Neural progenitor cell (in vitro differentiated cells): Measurements from ENCODE around the gene MRPS25. TPM values are rescaled to one million over a fixed set of nuclear protein-coding genes. Genes with fewer than 3 reads are reported as not detected.

Experiments used
- DNase-seq: peaks from one replicate; pipeline ENCODE4 v3.0.0-alpha.2; 2016; ENCODE audit warnings: low spot score
- H2AFZ ChIP-seq: fragments of 200-600 bp; sonication (generic); replicated peaks from 2 replicates; pipeline ENCODE4 v1.6.1; 2016; ENCODE audit warnings: antibody characterized with exemption
- H3F3A ChIP-seq: fragments of 200-600 bp; sonication (generic); 2 replicates; pipeline ENCODE4 v1.6.1; 2016; ENCODE audit warnings: antibody characterized with exemption, low read depth
- H3K27ac ChIP-seq: fragments of 200-600 bp; sonication (generic); 2 replicates; pipeline ENCODE4 v1.5.1; 2016; ENCODE audit warnings: mild to moderate bottlenecking
- H3K27me3 ChIP-seq: fragments of 200-600 bp; sonication (generic); 2 replicates; pipeline ENCODE4 v1.6.1; 2016; ENCODE audit warnings: mild to moderate bottlenecking, moderate library complexity
- H3K36me3 ChIP-seq: fragments of 200-600 bp; sonication (generic); 2 replicates; pipeline ENCODE4 v1.5.1; 2016
- H3K4me1 ChIP-seq: fragments of 200-600 bp; sonication (generic); 2 replicates; pipeline ENCODE4 v1.6.1; 2016; ENCODE audit warnings: mixed run types
- H3K4me2 ChIP-seq: fragments of 200-600 bp; sonication (generic); 2 replicates; pipeline ENCODE4 v1.6.1; 2016
- H3K4me3 ChIP-seq: fragments of 200-600 bp; sonication (generic); 2 replicates; pipeline ENCODE4 v1.5.1; 2016
- H3K79me2 ChIP-seq: fragments of 200-600 bp; sonication (generic); 2 replicates; pipeline ENCODE4 v1.6.1; 2016; ENCODE audit warnings: low read depth
- H3K9ac ChIP-seq: fragments of 200-600 bp; sonication (generic); 2 replicates; pipeline ENCODE4 v1.6.1; 2016
- H3K9me3 ChIP-seq: fragments of 200-600 bp; sonication (generic); 2 replicates; pipeline ENCODE4 v1.5.1; 2016; ENCODE audit warnings: low read depth
- H4K20me1 ChIP-seq: fragments of 200-600 bp; sonication (generic); 2 replicates; pipeline ENCODE4 v1.6.1; 2016; ENCODE audit warnings: low read depth
- H3K27ac Mint-ChIP-seq: 3 replicates; pipeline ENCODE4 v1.8.0; 2021; ENCODE audit warnings: mixed read lengths
- H3K27me3 Mint-ChIP-seq: 2 replicates; pipeline ENCODE4 v1.8.0; 2022; ENCODE audit warnings: low read depth, mild to moderate bottlenecking, inconsistent platforms, moderate library complexity, mixed read lengths; ENCODE audit not compliant: insufficient read depth
- H3K36me3 Mint-ChIP-seq: 3 replicates; pipeline ENCODE4 v1.8.0; 2021; ENCODE audit warnings: mixed read lengths
- H3K4me1 Mint-ChIP-seq: 3 replicates; pipeline ENCODE4 v1.8.0; 2021; ENCODE audit warnings: mixed read lengths
- H3K4me3 Mint-ChIP-seq: 3 replicates; pipeline ENCODE4 v1.8.0; 2021; ENCODE audit warnings: mild to moderate bottlenecking, moderate library complexity, mixed read lengths
- H3K9me3 Mint-ChIP-seq: 3 replicates; pipeline ENCODE4 v1.8.0; 2020; ENCODE audit warnings: mixed read lengths
- EZH2 ChIP-seq: fragments of 200-600 bp; sonication (generic); IDR thresholded peaks from 2 replicates; pipeline ENCODE4 v1.6.1; 2017; ENCODE audit warnings: antibody characterized with exemption, mild to moderate bottlenecking, moderate library complexity
- EZH2phosphoT487 ChIP-seq: fragments of 200-600 bp; sonication (generic); IDR thresholded peaks from 2 replicates; pipeline ENCODE4 v1.6.1; 2017; ENCODE audit warnings: antibody characterized with exemption
- total RNA-seq: library from RNA; depleted of rRNA; stranded (reverse); fragments of >200 nt; gene quantifications from 2 replicates; pipeline ENCODE4 v1.2.3, GENCODE V29; 2015; ENCODE audit warnings: low replicate concordance
- TF ChIP-seq, protein P1 (sequence below): fragments of 200-600 bp; sonication (generic); IDR thresholded peaks from 2 replicates; pipeline ENCODE4 v1.5.1; 2017; ENCODE audit warnings: antibody characterized with exemption, mild to moderate bottlenecking

MRPS25 gene
- total RNA-seq, 1 donor from 2014 or later: 28.9 TPM

DNA sequence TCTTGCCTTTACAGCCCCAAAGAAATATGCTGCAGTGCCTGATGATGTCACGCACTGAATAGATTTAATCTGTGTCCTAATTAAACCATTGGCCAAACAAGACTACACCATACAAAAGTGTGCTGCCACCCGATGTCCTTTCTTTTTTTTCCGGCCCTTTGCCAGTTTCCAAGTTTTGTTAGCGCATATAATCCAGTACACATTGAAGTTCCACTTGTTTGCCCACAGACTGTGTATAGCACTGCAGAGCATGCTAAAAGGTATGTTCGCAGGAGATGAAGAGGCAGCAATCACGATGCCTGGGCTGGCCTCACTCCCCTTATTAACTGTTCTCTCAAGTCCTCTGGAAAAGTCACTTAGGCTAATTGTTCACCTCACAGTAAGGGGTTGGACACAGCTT is 26.8 kb downstream of the MRPS25 start:
- Mint-ChIP-seq H3K9me3 (no peaks in the 10 kb centered on the region), H3K4me3 (no peak overlapping the region), H3K36me3 (peaks cover 28% of the 10 kb centered on the region), H3K27me3 (peaks cover 6% of the 10 kb centered on the region), H3K27ac (no peak overlapping the region), H3K4me1 (peaks cover 6% of the 10 kb centered on the region)
- no peaks in the 10 kb centered on the region for H3K79me2 ChIP-seq
- peaks cover 23% of the 10 kb centered on the region for H3F3A ChIP-seq
- no peak overlapping the region for H2AFZ ChIP-seq
- H4K20me1 ChIP-seq: peaks cover 12% of the 10 kb centered on the region
- DNase-seq: peak; percentile 44
- H3K9me3 ChIP-seq: no peaks in the 10 kb centered on the region
- no peak overlapping the region for H3K9ac ChIP-seq
- H3K4me3 ChIP-seq: no peak overlapping the region
- no peaks in the 10 kb centered on the region for H3K27me3 ChIP-seq
- peaks cover 8% of the 10 kb centered on the region for H3K36me3 ChIP-seq
- TF ChIP-seq EZH2 (no peak), EZH2phosphoT487 (no peak)
- TF ChIP-seq, protein P1, sequence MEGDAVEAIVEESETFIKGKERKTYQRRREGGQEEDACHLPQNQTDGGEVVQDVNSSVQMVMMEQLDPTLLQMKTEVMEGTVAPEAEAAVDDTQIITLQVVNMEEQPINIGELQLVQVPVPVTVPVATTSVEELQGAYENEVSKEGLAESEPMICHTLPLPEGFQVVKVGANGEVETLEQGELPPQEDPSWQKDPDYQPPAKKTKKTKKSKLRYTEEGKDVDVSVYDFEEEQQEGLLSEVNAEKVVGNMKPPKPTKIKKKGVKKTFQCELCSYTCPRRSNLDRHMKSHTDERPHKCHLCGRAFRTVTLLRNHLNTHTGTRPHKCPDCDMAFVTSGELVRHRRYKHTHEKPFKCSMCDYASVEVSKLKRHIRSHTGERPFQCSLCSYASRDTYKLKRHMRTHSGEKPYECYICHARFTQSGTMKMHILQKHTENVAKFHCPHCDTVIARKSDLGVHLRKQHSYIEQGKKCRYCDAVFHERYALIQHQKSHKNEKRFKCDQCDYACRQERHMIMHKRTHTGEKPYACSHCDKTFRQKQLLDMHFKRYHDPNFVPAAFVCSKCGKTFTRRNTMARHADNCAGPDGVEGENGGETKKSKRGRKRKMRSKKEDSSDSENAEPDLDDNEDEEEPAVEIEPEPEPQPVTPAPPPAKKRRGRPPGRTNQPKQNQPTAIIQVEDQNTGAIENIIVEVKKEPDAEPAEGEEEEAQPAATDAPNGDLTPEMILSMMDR: no peak
- H3K4me2 ChIP-seq: peak overlapping the region; percentile 35
- H3K4me1 ChIP-seq: peaks cover 18% of the 10 kb centered on the region
- peak overlapping the region; percentile 70 for H3K27ac ChIP-seq

DNA sequence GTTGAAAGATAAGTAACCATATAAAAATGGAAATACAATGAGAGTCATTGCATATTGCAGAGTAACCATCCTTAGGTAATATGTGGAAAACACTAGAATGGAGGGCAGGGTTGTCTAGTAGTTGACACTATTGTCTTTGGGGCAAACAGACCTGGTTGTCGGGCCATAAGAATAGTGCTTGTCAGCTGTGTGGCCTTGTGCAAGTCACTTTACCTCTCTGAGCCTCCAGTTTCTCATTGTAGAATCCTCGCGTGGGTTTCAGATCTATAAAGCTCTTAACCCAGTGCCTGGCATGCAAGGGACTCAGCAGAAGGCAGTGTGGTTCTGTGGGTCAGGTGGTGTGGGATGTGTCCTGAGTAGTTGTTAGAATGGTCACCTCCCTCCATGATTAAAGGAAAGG is 32.0 kb downstream of the MRPS25 start:
- TF ChIP-seq EZH2 (no peak), EZH2phosphoT487 (no peak)
- TF ChIP-seq, protein P1: no peak
- Mint-ChIP-seq H3K4me3 (no peak overlapping the region), H3K9me3 (no peaks in the 10 kb centered on the region), H3K27ac (no peak overlapping the region), H3K27me3 (peaks cover 4% of the 10 kb centered on the region), H3K4me1 (peaks cover 2% of the 10 kb centered on the region), H3K36me3 (peaks cover 22% of the 10 kb centered on the region)
- Histone ChIP-seq H3K4me2 (no peak overlapping the region), H3K4me3 (no peak overlapping the region), H2AFZ (no peak overlapping the region), H3K9me3 (no peaks in the 10 kb centered on the region), H4K20me1 (peaks cover 5% of the 10 kb centered on the region), H3K27me3 (no peaks in the 10 kb centered on the region), H3K79me2 (no peaks in the 10 kb centered on the region), H3K9ac (no peak overlapping the region), H3F3A (peaks cover 8% of the 10 kb centered on the region), H3K4me1 (peaks cover 5% of the 10 kb centered on the region), H3K36me3 (no peaks in the 10 kb centered on the region), H3K27ac (no peak overlapping the region)
- DNase-seq: no peak

DNA sequence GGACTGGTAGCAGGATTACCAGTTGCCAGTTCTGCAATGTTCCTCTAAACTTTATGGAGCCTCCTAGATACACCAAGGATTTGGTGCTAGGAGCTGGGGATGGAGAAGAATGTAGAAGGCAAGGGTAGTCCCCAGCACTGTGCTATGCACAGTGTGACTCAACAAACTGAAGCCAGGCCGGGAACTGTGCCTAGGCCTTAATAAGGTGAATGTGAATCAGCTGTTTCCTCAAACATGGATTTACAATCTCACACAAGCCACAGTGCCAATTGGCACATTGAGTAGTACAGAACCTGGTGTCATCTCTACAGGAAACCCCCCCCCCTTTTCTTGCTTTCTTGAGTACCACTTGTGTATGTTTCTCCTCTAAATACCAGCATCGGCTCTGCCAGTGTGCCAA is 32.5 kb downstream of the MRPS25 start:
- Mint-ChIP-seq H3K9me3 (no peaks in the 10 kb centered on the region), H3K27ac (no peak overlapping the region), H3K27me3 (peaks cover 4% of the 10 kb centered on the region), H3K4me1 (no peaks in the 10 kb centered on the region), H3K4me3 (no peak overlapping the region), H3K36me3 (peaks cover 22% of the 10 kb centered on the region)
- Histone ChIP-seq H3K9ac (no peak overlapping the region), H3K27ac (no peak overlapping the region), H3K4me2 (no peak overlapping the region), H4K20me1 (peaks cover under 1% of the 10 kb centered on the region), H3K36me3 (no peaks in the 10 kb centered on the region), H3K4me3 (no peak overlapping the region), H3K4me1 (peaks cover under 1% of the 10 kb centered on the region), H3K79me2 (no peaks in the 10 kb centered on the region), H3K27me3 (no peaks in the 10 kb centered on the region), H3K9me3 (no peaks in the 10 kb centered on the region), H3F3A (peaks cover 3% of the 10 kb centered on the region), H2AFZ (no peak overlapping the region)
- TF ChIP-seq EZH2: no peak
- TF ChIP-seq, protein P1: no peak
- TF ChIP-seq EZH2phosphoT487: no peak
- DNase-seq: no peak
